Measurements from ENCODE around the gene KCNJ5. TPM values are rescaled to one million over a fixed set of nuclear protein-coding genes. Genes with fewer than 3 reads are reported as not detected.

Gene KCNJ5
- total RNA-seq, 1 donor from 2014 or later, result 1.6 TPM

GRCh38 chr11:128857341-128857740, 33.8 kb upstream of the KCNJ5 start:
- Mint-ChIP-seq H3K27me3 (peaks cover 12% of the 10 kb centered on the region), H3K36me3 (no peaks in the 10 kb centered on the region), H3K27ac (no peak overlapping the region), H3K4me3 (no peak overlapping the region), H3K9me3 (no peaks in the 10 kb centered on the region), H3K4me1 (ENCODE audit: unreplicated experiment) (peaks cover 5% of the 10 kb centered on the region)
- no peak for DNase-seq (ENCODE audit: extremely low spot score, unreplicated experiment)
- TF ChIP-seq CTCF (conservative IDR thresholded peaks at IDR 0.05), result no peak

GRCh38 chr11:128859563-128860441, 31.4 kb upstream of the KCNJ5 start:
- Mint-ChIP-seq H3K4me3 (no peak overlapping the region), H3K9me3 (no peaks in the 10 kb centered on the region), H3K4me1 (ENCODE audit: unreplicated experiment) (peaks cover 5% of the 10 kb centered on the region), H3K27me3 (peaks cover 12% of the 10 kb centered on the region), H3K27ac (no peak overlapping the region), H3K36me3 (no peaks in the 10 kb centered on the region)
- no peak for DNase-seq (ENCODE audit: extremely low spot score, unreplicated experiment)
- TF ChIP-seq CTCF (conservative IDR thresholded peaks at IDR 0.05), result peak; percentile 97

DNA sequence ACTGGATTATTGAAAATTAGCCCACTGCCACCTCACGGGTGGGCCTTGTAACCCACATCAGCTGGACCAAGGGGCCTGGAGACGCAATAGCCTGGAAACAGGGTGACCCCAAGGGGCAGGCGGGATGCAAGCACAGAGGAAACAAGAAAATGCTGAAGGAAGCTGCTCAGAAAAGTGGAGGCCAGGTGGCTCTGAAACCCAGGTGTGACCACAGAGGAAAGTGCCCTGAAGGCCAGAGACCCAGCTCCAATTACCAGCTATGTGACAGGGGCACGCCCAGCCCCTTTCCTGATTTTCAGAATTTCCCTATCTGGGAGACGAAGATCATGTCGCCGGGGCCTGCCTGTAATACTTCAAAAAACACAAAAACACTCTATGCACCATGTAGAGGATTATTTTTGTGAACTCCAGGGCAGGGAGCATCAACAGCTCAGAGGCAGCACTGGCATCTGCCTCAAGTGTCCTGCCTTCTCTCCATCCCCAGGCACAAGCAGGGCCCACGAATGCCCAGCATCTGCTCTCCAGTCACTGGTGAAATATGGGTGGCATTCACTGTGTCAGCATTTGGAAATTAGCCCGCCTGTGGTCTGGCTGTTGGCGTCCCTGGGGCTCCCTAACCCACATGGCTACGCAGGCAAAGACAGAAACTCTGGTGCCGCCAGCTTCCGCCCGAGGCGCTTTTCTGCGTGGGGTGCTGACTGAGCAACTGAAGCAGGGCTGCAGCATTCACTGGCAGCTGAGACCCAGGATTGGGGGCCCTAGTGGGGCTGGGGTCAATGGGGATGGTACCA, 30.4 kb upstream of the KCNJ5 start:
- Mint-ChIP-seq H3K4me1 (ENCODE audit: unreplicated experiment) (peaks cover 5% of the 10 kb centered on the region), H3K27me3 (peaks cover 15% of the 10 kb centered on the region), H3K4me3 (no peak overlapping the region), H3K36me3 (no peaks in the 10 kb centered on the region), H3K27ac (no peak overlapping the region), H3K9me3 (no peaks in the 10 kb centered on the region)
- DNase-seq (ENCODE audit: extremely low spot score, unreplicated experiment), result no peak
- TF ChIP-seq CTCF (conservative IDR thresholded peaks at IDR 0.05), result no peak

DNA sequence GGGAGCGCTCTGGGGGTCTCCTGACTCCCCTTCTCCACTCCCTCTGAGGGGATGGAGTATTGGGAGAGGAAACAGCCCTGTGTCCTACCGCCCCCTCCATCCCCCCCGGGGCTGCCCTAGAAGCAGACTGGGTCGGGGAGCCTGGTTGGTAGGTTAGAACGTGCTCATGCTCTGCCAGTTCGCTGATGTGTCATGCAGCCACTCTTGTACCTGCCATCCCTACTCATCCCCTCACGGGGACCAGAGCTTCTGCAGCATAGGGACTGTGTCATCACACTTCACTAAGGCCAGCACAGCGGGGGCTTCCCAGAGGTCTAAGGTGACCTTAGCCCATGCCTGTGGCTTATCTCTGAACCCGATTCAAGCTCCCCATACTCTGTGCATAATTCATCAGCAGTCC, 28.8 kb upstream of the KCNJ5 start:
- no peak for TF ChIP-seq CTCF (conservative IDR thresholded peaks at IDR 0.05)
- DNase-seq (ENCODE audit: extremely low spot score, unreplicated experiment), result no peak
- H3K4me3 Mint-ChIP-seq, result no peak overlapping the region
- H3K27ac Mint-ChIP-seq, result no peak overlapping the region
- H3K36me3 Mint-ChIP-seq, result no peaks in the 10 kb centered on the region
- H3K27me3 Mint-ChIP-seq, result peaks cover 12% of the 10 kb centered on the region
- H3K4me1 Mint-ChIP-seq (ENCODE audit: unreplicated experiment), result peaks cover 5% of the 10 kb centered on the region
- no peaks in the 10 kb centered on the region for H3K9me3 Mint-ChIP-seq

- Mint-ChIP-seq H3K27me3 (peaks cover 12% of the 10 kb centered on the region), H3K9me3 (no peaks in the 10 kb centered on the region), H3K27ac (no peak overlapping the region), H3K4me3 (no peak overlapping the region), H3K36me3 (no peaks in the 10 kb centered on the region), H3K4me1 (ENCODE audit: unreplicated experiment) (peaks cover 5% of the 10 kb centered on the region)
- DNase-seq (ENCODE audit: extremely low spot score, unreplicated experiment), result no peak
- no peak for TF ChIP-seq CTCF (conservative IDR thresholded peaks at IDR 0.05)
Observed at GRCh38 chr11:128862908-128863660, 28.1 kb upstream of the KCNJ5 start.

All from type B pancreatic cell (in vitro differentiated cells).